Neural cell (in vitro differentiated cells): Measurements from ENCODE around the gene SAC3D1. TPM values are rescaled to one million over a fixed set of nuclear protein-coding genes. Genes with fewer than 3 reads are reported as not detected.

Source experiments
- H2AFZ ChIP-seq: fragments of 200-600, 300-800 bp; sonication (generic), shearing (Covaris generic); 2 replicates; pipeline ENCODE4 v1.6.0; 2014; ENCODE audit warnings: low read depth, mild to moderate bottlenecking, antibody characterized with exemption, low read length, moderate library complexity
- H3F3A ChIP-seq: fragments of 200-600 bp; shearing (Covaris generic); 2 replicates; pipeline ENCODE4 v1.6.1; 2016; ENCODE audit warnings: mild to moderate bottlenecking, moderate library complexity, mixed read lengths, antibody characterized with exemption, low read length; ENCODE audit not compliant: insufficient read depth, poor library complexity, severe bottlenecking
- H3K27ac ChIP-seq: fragments of 200-600, 300-800 bp; sonication (generic), shearing (Covaris generic); 2 replicates; pipeline ENCODE4 v1.5.1; 2014; ENCODE audit warnings: mild to moderate bottlenecking, low read length, moderate library complexity
- H3K27me3 ChIP-seq: fragments of 300-800, 200-600 bp; sonication (generic), shearing (Covaris generic); 2 replicates; pipeline ENCODE4 v1.6.0; 2014; ENCODE audit warnings: mild to moderate bottlenecking, low read depth, low read length, moderate library complexity; ENCODE audit not compliant: insufficient read depth
- H3K36me3 ChIP-seq: fragments of 300-800, 200-600 bp; sonication (generic), shearing (Covaris generic); 2 replicates; pipeline ENCODE4 v1.5.1; 2014; ENCODE audit warnings: mild to moderate bottlenecking, antibody characterized with exemption, low read length, moderate library complexity; ENCODE audit not compliant: insufficient read depth
- H3K4me2 ChIP-seq: fragments of 300-800, 200-600 bp; sonication (generic), shearing (Covaris generic); 2 replicates; pipeline ENCODE4 v1.6.0; 2014; ENCODE audit warnings: mild to moderate bottlenecking, low read length
- H3K4me3 ChIP-seq: fragments of 300-800, 200-600 bp; sonication (generic), shearing (Covaris generic); 2 replicates; pipeline ENCODE4 v1.5.1; 2014; ENCODE audit warnings: mild to moderate bottlenecking, low read length, moderate library complexity
- H3K79me2 ChIP-seq: fragments of 200-600 bp; shearing (Covaris generic); replicated peaks from 2 replicates; pipeline ENCODE4 v1.6.0; 2014; ENCODE audit warnings: mild to moderate bottlenecking, low read length, moderate library complexity; ENCODE audit not compliant: insufficient read depth
- H3K9ac ChIP-seq: fragments of 300-800, 200-600 bp; sonication (generic), shearing (Covaris generic); 2 replicates; pipeline ENCODE4 v1.6.1; 2016; ENCODE audit warnings: mild to moderate bottlenecking, low read length, mixed read lengths
- H3K9me2 ChIP-seq: fragments of 200-600 bp; shearing (Covaris generic); 2 replicates; pipeline ENCODE4 v1.6.1; 2016; ENCODE audit warnings: mild to moderate bottlenecking, low read length, mixed read lengths; ENCODE audit not compliant: insufficient read depth
- H3K9me3 ChIP-seq: fragments of 200-600, 300-800 bp; sonication (generic), shearing (Covaris generic); 2 replicates; pipeline ENCODE4 v1.6.1; 2016; ENCODE audit warnings: mild to moderate bottlenecking, mixed run types, low read length, moderate library complexity, mixed read lengths
- H4K20me1 ChIP-seq: fragments of 200-600 bp; shearing (Covaris generic); 2 replicates; pipeline ENCODE4 v1.6.1; 2016; ENCODE audit warnings: mild to moderate bottlenecking, mixed run types; ENCODE audit not compliant: insufficient read depth
- EP300 ChIP-seq: fragments of 450-650 bp; conservative IDR thresholded peaks from 2 replicates; pipeline ENCODE4 v1.6.1; 2014; ENCODE audit warnings: antibody characterized with exemption, mild to moderate bottlenecking, moderate library complexity; ENCODE audit not compliant: poor library complexity, severe bottlenecking
- EZH2 ChIP-seq: fragments of 200-600, 300-800 bp; shearing (Covaris generic), sonication (generic); IDR thresholded peaks from 2 replicates; pipeline ENCODE4 v1.6.1; 2014; ENCODE audit warnings: antibody characterized with exemption, low read length, borderline replicate concordance, mild to moderate bottlenecking; ENCODE audit not compliant: insufficient read depth, poor library complexity, severe bottlenecking
- MXI1 ChIP-seq: fragments of 450-650 bp; conservative IDR thresholded peaks from 2 replicates; pipeline ENCODE4 v1.6.1; 2014; ENCODE audit warnings: antibody characterized with exemption, mild to moderate bottlenecking; ENCODE audit not compliant: poor library complexity, severe bottlenecking
- POLR2AphosphoS5 ChIP-seq: IDR thresholded peaks from 2 replicates; pipeline ENCODE4 v1.6.1; 2012
- RAD21 ChIP-seq: fragments of 450-650 bp; conservative IDR thresholded peaks from 2 replicates; pipeline ENCODE4 v1.6.1; 2014; ENCODE audit warnings: antibody characterized with exemption, mild to moderate bottlenecking, moderate library complexity
- SMC3 ChIP-seq: fragments of 450-650 bp; conservative IDR thresholded peaks from 2 replicates; pipeline ENCODE4 v1.6.1; 2014; ENCODE audit warnings: antibody characterized with exemption, mild to moderate bottlenecking, moderate library complexity; ENCODE audit not compliant: poor library complexity
- TAF1 ChIP-seq: IDR thresholded peaks from 2 replicates; pipeline ENCODE4 v1.6.1; 2012; ENCODE audit warnings: low read depth
- polyA plus RNA-seq: library from polyadenylated mRNA; depleted of rRNA; stranded (reverse); fragments of >200 nt; gene quantifications from 2 replicates; pipeline ENCODE4 v1.2.3, GENCODE V29; 2014
- TF ChIP-seq, protein P1 (sequence below): IDR thresholded peaks from 2 replicates; pipeline ENCODE4 v1.6.1; 2012; ENCODE audit warnings: borderline replicate concordance
- TF ChIP-seq, protein P2 (sequence below): fragments of 450-650 bp; IDR thresholded peaks from 2 replicates; pipeline ENCODE4 v1.5.1; 2014; ENCODE audit warnings: antibody characterized with exemption, mild to moderate bottlenecking, moderate library complexity; ENCODE audit not compliant: poor library complexity, severe bottlenecking

The SAC3D1 gene
- polyA plus RNA-seq, 1 donor from 2014 or later = 23.5 TPM

DNA sequence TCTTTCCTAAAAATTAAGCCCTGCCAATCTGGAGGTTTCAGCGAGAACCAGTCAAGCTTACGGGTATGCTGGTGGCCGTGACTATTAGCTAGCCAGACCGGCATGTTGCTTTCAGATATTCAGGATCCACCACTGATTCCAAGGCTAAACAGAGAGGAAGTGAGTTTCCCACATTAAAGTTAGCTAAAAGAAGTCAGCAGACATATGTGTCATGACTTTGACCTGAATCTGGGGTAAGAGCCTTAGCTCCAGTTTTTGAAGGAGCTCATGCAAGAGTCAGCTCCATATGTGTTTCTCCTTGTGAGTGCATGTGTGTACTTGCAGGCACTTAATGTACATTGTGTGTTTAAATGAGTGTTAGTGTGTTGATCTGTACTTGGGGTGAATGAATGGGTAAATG lies 44.4 kb downstream of the SAC3D1 start:
- no peaks in the 10 kb centered on the region for H4K20me1 ChIP-seq

DNA sequence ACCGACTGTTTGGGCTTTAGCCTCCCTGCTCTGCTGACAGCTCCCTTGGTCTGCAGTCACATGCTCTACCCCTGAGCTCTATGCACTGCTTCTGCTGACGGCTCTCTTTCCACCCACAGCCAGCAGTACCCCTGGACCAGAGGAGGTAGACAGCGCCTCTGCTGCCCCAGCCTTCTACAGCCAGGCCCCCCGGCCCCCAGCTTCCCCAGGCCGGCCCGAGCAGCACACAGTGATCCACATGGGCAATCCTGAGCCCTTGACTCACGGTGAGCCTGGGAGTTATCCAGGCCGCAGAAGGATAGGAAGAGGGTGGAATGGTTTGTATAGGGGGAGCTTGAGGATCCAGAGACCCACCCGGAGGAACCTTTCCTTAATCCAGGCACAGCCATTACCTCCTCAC lies 45.8 kb downstream of the SAC3D1 start:
- H3K9ac ChIP-seq = no peak overlapping the region
- H2AFZ ChIP-seq = no peak overlapping the region
- H3K9me2 ChIP-seq = no peaks in the 10 kb centered on the region
- H4K20me1 ChIP-seq = no peaks in the 10 kb centered on the region
- H3F3A ChIP-seq = no peaks in the 10 kb centered on the region
- H3K27ac ChIP-seq = no peak overlapping the region
- H3K79me2 ChIP-seq = peaks cover 23% of the 10 kb centered on the region
- H3K4me2 ChIP-seq = no peak overlapping the region
- TF ChIP-seq TAF1 (no peak), RAD21 (no peak), SMC3 (no peak), EZH2 (no peak), POLR2AphosphoS5 (no peak), EP300 (no peak), MXI1 (no peak)
- TF ChIP-seq, protein P1, sequence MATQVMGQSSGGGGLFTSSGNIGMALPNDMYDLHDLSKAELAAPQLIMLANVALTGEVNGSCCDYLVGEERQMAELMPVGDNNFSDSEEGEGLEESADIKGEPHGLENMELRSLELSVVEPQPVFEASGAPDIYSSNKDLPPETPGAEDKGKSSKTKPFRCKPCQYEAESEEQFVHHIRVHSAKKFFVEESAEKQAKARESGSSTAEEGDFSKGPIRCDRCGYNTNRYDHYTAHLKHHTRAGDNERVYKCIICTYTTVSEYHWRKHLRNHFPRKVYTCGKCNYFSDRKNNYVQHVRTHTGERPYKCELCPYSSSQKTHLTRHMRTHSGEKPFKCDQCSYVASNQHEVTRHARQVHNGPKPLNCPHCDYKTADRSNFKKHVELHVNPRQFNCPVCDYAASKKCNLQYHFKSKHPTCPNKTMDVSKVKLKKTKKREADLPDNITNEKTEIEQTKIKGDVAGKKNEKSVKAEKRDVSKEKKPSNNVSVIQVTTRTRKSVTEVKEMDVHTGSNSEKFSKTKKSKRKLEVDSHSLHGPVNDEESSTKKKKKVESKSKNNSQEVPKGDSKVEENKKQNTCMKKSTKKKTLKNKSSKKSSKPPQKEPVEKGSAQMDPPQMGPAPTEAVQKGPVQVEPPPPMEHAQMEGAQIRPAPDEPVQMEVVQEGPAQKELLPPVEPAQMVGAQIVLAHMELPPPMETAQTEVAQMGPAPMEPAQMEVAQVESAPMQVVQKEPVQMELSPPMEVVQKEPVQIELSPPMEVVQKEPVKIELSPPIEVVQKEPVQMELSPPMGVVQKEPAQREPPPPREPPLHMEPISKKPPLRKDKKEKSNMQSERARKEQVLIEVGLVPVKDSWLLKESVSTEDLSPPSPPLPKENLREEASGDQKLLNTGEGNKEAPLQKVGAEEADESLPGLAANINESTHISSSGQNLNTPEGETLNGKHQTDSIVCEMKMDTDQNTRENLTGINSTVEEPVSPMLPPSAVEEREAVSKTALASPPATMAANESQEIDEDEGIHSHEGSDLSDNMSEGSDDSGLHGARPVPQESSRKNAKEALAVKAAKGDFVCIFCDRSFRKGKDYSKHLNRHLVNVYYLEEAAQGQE = no peak
- TF ChIP-seq, protein P2, sequence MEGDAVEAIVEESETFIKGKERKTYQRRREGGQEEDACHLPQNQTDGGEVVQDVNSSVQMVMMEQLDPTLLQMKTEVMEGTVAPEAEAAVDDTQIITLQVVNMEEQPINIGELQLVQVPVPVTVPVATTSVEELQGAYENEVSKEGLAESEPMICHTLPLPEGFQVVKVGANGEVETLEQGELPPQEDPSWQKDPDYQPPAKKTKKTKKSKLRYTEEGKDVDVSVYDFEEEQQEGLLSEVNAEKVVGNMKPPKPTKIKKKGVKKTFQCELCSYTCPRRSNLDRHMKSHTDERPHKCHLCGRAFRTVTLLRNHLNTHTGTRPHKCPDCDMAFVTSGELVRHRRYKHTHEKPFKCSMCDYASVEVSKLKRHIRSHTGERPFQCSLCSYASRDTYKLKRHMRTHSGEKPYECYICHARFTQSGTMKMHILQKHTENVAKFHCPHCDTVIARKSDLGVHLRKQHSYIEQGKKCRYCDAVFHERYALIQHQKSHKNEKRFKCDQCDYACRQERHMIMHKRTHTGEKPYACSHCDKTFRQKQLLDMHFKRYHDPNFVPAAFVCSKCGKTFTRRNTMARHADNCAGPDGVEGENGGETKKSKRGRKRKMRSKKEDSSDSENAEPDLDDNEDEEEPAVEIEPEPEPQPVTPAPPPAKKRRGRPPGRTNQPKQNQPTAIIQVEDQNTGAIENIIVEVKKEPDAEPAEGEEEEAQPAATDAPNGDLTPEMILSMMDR = no peak
- no peaks in the 10 kb centered on the region for H3K9me3 ChIP-seq
- H3K4me3 ChIP-seq = no peak overlapping the region
- H3K36me3 ChIP-seq = no peaks in the 10 kb centered on the region
- H3K27me3 ChIP-seq = no peaks in the 10 kb centered on the region

More for the DNA sequence above, 44.4 kb downstream of the SAC3D1 start:
- Histone ChIP-seq H3K27me3 (no peaks in the 10 kb centered on the region), H3K9me3 (no peaks in the 10 kb centered on the region), H2AFZ (no peak overlapping the region), H3K79me2 (peaks cover 23% of the 10 kb centered on the region), H3K4me2 (no peak overlapping the region), H3K9me2 (no peaks in the 10 kb centered on the region), H3K36me3 (no peaks in the 10 kb centered on the region), H3F3A (no peaks in the 10 kb centered on the region), H3K27ac (no peak overlapping the region), H3K9ac (no peak overlapping the region), H3K4me3 (peak overlapping the region; percentile 84)
- no peak for TF ChIP-seq MXI1
- TF ChIP-seq TAF1 = no peak
- TF ChIP-seq, protein P2 = no peak
- no peak for TF ChIP-seq EZH2
- no peak for TF ChIP-seq EP300
- no peak for TF ChIP-seq SMC3
- TF ChIP-seq RAD21 = no peak
- TF ChIP-seq, protein P1 = no peak
- no peak for TF ChIP-seq POLR2AphosphoS5
